Measurements from ENCODE around the gene TTC21A. TPM values are rescaled to one million over a fixed set of nuclear protein-coding genes. Genes with fewer than 3 reads are reported as not detected.

TTC21A gene
- total RNA-seq, 1 donor from 2014 or later = 18.8 TPM

DNA sequence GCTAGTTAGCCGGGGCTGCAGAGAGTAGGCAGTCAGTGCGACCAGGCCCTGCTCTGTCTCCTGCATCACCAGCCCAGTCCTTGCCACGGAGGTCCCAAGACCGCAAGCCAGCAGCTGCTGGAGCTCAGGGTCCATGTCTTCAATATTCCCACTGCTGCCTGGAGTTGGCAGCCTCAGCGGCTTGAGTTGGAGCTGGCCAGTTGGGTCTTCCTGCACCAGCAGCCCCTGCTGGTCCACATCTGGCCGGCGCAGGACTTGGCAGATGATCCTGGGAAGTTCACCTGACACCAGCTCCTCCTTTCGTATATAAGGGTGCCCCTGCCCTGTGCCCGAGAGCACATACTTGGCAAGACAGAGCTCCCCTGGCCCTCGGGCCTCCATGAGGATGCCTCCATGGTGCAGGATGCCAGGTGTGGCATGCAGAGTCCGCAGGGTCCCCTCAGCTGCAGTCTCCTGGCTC, 79.2 kb downstream of the TTC21A start:
- Histone ChIP-seq H3K9me3 (no peaks in the 10 kb centered on the region), H3K27me3 (ENCODE audit: low read depth) (no peaks in the 10 kb centered on the region), H3K4me1 (peaks cover 13% of the 10 kb centered on the region), H3K36me3 (no peaks in the 10 kb centered on the region), H3K4me3 (no peak overlapping the region), H3K27ac (no peak overlapping the region)
- ATAC-seq (no peak), DNase-seq (peak; percentile 39)
- intact Hi-C loops (cut with DNase I) = no loop called here
- TF ChIP-seq, protein P1, sequence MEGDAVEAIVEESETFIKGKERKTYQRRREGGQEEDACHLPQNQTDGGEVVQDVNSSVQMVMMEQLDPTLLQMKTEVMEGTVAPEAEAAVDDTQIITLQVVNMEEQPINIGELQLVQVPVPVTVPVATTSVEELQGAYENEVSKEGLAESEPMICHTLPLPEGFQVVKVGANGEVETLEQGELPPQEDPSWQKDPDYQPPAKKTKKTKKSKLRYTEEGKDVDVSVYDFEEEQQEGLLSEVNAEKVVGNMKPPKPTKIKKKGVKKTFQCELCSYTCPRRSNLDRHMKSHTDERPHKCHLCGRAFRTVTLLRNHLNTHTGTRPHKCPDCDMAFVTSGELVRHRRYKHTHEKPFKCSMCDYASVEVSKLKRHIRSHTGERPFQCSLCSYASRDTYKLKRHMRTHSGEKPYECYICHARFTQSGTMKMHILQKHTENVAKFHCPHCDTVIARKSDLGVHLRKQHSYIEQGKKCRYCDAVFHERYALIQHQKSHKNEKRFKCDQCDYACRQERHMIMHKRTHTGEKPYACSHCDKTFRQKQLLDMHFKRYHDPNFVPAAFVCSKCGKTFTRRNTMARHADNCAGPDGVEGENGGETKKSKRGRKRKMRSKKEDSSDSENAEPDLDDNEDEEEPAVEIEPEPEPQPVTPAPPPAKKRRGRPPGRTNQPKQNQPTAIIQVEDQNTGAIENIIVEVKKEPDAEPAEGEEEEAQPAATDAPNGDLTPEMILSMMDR (IDR thresholded peaks at IDR 0.05) = no peak

DNA sequence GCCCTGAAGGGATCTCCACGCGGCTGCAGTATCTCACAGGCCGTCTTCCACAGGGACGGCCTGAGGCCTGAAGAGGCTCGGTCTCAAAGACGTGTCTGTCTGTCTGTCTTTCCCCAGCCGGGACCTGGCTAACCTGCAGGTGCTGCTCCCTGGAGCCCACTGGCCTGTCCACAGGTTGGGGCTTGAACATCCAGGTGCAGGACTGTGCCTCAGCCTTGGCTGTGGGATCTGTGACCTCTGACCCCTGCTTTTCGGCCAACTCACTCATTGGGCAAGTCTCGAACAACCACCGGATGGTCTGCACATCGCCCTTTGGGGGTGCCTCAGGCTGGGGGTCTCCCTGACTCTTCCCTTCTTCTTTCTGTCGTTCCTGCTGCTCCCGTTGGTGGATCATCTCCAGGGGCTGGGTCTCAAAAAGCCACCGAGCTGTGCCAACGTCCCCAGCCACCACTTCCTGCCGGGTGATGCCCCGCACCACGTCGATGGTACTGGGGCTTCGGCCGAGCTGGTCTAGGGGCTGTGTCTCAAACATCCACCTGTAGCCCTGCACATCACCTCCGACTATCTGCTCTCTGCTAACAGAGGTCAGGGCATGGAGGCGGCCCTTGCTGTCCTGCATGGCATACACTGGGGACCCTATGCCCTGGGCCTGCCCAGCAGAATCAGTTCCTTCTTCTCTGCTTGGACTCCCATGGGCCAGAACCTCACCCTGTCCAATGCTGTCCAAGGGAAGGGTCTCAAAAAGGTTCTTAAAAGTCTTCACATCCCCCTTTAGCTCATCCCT, 80.1 kb downstream of the TTC21A start:
- H3K9me3 ChIP-seq = no peaks in the 10 kb centered on the region
- TF ChIP-seq, protein P1 (IDR thresholded peaks at IDR 0.05) = no peak
- DNase-seq = peak; percentile 43
- peaks cover 8% of the 10 kb centered on the region for H3K4me1 ChIP-seq
- no peaks in the 10 kb centered on the region for H3K27me3 ChIP-seq (ENCODE audit: low read depth)
- no peaks in the 10 kb centered on the region for H3K36me3 ChIP-seq
- H3K4me3 ChIP-seq = no peak overlapping the region
- no peak overlapping the region for H3K27ac ChIP-seq
- ATAC-seq = no peak
- intact Hi-C loops (cut with DNase I) = no loop called here

Small RNAs within 50 kb of the gene (microRNA-seq; reads per million reads assigned to microRNA genes)
- gene MIR6822 (ENCODE audit: borderline number of aligned reads) = not detected

Other genes starting within 250 kb of the TTC21A start
- 0.27 TPM for gene SCN11A, start 55.7 kb upstream of the TTC21A start, total RNA-seq
- 44.2 TPM for gene WDR48, start 55.7 kb upstream of the TTC21A start, total RNA-seq
- gene GORASP1, start 53 bp upstream of the TTC21A start, total RNA-seq = 81.6 TPM
- gene CSRNP1, start 45.9 kb downstream of the TTC21A start, total RNA-seq = 55.1 TPM
- gene XIRP1, start 84.9 kb downstream of the TTC21A start, total RNA-seq = not detected
- 14.1 TPM for gene CX3CR1, start 172.4 kb downstream of the TTC21A start, total RNA-seq
- gene CCR8, start 222.0 kb downstream of the TTC21A start, total RNA-seq = not detected

All from lower lobe of right lung (tissue), 2 donors.